HG03064 (cell line): ENCODE results near the gene SIM2.

Source experiments
- ATAC-seq: cut with Tn5 transposase; IDR thresholded peaks from one replicate; pipeline ENCODE4 v1.9.1; 2021; ENCODE audit warnings: low read depth; ENCODE audit not compliant: unreplicated experiment

SIM2 gene

DNA sequence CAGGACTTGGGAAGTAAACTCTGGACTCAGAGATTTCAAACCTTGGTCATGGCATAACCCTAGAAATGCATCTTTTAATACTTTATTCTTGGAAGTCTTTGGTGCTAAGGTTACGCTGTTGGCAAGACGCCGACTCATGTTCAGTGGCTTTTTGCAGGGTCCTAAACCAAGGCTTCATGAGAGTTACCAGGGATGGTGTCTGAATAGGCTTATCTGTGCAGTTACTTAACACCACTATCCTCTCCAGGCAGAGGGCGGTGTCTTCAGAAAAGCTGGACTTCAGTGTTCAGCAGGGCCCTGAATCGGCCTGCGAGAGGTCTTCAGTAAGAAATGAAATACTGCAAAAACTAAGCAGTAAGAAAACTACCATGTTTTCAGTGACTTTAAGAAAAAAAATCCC lies 58.3 kb downstream of the SIM2 start:
- no peak for ATAC-seq

DNA sequence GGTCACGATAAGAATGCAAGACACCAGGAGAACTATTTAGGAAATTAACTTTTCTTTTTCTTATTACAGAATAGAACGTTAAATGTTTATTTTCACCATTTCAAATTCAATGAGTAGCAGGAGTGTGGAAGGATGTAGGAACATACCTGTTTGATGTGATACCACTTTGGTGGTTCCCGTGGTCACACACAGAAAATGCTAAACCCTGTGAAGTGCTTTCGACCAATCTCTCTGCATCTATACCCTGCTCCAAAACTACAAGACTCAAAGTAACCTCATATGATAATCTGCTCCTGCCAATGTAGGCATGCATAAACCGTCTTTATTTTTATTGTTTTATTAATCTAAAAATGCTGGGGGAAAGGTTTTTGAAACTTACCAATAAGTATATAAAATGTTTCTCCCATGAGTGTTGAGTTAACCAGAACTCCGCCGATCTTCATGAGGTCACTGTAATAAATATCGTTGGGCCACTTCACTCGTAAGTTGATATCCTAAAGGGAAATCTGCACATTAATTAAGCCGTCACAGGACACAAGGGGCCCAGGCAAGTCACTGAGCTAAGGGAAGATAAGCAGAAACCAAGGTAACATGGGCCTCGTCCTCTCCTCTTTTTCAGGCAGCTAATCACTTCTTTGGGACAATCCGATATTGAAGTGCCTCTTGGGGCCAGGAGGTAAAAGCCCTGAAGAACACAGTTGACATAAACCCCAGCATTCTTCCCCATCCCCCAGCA lies 60.6 kb downstream of the SIM2 start:
- no peak for ATAC-seq

DNA sequence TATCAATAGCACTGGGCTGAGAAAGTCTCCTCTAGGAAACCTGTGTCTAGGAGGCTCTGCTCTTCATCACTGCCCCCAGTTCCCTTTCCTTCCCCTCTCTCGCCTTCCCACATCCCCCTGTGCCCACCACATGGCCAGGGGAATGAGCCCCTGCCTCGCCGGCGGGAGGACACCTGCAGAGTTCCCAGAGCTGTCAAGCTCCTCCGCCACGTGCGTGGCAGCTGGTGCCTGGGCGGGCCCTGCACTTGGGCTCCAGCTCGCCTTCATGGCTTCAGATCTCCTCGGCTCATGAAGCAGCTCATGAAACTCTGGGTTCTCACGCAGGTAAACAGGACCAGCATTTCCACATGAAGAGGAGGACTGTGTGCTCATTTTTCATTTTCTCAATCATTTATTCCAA lies 62.8 kb downstream of the SIM2 start:
- no peak for ATAC-seq

DNA sequence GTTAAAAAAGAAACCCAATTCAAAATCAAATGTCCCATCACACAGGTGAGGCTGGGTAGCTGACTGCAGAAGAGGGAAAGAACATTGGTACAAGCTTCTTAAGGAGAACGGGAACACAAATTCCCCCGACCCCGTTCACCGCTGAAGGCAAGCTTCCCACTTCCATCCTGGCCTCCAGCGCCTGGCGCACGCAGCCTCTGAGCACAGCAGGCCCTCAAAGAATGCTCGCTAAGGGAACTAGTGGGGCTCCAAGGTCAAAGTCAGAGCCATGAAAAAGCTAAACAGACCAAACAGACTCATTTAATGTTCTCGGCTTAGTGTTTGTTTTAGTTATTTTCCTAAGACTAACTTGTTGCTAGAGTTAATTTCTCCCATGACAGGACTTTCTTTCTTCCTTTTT lies 63.7 kb downstream of the SIM2 start:
- ATAC-seq, result no peak

DNA sequence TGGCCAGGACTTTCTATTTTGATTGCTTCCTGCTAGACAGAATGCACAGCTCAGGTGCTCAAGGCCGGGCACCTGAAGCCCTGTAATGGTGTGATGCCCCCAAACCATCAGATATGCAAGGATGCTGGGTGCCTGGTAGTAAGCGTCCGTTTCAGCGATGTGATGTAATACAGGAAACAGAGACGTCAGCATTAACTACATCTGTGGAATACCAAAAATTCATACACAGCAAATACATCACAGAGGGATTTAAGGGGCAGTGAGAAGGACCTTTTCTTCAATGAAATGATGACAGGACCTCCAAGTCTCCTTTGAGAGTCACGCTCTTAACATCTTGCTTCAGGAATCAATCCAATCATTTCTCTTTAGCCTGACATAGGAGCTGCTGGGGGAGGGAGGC lies 64.4 kb downstream of the SIM2 start:
- ATAC-seq, result no peak

DNA sequence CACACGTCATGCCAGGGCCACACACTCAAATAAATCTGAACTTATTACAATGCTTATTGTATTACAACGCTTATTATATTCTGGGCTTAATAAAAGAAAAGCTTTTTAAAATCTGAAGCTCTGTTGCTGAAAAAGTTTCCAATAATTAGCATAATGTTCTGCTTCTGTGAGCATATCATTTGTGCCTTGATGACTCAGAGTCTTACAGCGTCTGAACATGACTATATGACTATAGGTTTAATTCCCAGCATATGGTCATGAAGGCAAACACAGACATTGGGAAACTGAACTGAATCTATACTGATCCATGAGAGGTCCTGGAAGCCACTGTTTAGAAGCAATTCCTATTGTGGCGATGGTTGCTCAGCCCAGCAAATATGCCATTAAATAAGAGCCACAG lies 66.3 kb downstream of the SIM2 start:
- no peak for ATAC-seq

DNA sequence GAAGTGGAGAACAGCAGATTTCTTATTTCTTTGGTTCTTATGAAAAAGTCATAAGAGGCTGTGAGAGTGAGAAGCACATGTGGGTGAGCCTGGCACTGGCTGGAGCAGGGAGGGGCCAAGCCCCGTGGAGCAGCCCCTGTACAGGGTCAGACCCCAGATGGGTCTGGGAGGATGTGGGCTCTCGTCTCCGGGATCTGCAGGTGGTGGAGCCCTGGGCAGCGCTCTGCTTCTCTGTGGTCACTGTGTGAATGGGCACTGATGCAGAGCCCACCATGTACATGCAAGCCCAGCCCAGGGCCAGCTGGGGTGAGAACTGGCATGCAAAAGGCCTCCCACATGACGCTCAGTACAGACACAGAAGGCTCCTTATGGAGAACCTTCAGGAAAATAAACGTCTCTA lies 67.6 kb downstream of the SIM2 start:
- no peak for ATAC-seq

DNA sequence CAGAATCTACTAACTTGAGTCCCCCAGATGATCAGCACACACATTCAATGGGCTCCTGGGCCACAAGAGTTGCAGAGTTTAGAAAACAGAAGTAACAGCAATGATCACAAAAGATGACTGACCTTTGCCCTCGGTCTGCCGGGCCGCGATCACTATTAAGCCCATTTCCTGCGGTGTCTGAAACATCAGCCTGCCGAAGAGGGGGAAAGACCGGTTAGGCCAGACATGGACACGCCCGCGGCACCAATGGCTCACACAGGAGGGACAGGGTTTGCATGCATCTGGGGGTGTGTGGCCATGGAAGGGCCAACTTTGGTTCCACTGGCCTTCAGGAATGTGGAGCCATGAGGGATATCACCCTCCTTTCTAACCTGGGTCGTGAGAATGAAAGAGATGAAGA lies 68.2 kb downstream of the SIM2 start:
- ATAC-seq, result no peak

DNA sequence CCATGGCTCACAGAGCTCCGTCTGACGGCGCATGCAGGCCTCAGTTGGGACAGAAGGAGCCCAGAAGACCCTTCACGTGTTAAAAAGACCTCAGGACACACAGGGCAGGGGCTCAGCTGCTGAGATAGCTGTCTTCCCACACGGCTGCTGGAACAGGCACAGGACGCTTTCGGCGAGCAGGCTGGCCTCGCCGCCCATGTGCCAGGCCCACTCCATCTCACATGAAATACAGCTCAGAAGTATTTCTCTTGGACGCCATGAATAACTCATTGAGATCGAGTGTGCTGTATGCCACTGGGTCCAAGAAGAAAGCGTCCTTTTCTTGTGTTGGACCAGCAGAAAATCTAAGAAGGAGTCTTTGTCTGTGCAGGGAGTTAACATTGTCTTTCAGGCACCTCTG lies 69.6 kb downstream of the SIM2 start:
- no peak for ATAC-seq

DNA sequence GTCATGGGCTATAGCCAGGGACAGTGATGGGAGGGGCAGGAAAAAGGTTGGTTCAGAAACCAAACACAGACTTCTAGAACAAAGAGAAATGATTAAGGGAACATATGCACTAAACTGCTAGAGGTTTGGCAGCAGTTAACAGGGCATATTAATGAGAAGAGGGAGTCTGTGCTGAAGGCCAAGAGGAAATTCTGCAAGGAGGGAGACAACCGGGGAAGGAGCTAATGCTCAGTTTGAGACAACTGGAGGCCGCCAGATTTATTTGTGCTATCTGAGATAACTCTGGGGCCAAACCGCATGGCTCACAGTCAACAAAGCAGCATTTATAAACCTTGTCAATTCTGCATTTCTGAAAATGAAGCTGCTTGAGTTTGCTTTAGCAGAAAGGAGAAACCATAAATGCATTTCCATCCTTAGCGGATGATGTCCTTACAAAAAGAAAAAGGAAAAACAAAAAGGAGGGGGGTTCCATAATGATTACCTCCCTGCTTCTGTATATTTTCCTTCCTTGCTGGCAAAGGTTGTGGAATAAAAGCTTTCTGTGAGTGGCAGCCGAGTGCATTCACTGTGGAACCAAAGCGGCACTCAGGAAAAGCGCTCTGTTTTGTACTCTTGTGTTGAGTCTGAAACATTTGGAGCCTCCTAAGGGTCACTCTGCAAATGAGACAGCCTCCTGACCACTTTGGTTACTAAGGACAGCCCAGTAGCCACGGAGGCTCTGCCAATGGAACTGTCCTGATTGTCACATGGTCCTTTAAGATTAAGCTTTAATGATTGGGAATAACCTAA lies 70.3 kb downstream of the SIM2 start:
- no peak for ATAC-seq

DNA sequence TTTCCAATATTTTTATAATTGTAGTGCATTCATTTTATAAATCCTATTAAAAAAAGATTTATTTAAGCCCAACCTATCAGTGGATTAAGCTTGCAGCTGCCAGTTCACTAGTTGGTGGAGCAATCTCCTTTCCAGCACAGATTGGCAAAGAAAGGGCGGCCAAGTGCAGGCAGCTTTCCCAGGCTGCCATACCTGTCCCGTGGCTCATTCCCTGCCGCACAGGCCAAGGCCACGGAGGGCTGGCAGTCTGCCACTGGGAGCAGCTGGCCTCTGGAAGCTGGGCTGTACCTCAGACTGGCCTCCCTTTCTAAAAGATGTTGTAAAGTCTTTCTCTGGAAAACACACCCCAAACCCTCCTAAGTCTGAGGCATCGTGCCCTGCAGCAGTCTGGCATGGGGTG lies 74.2 kb downstream of the SIM2 start:
- no peak for ATAC-seq

DNA sequence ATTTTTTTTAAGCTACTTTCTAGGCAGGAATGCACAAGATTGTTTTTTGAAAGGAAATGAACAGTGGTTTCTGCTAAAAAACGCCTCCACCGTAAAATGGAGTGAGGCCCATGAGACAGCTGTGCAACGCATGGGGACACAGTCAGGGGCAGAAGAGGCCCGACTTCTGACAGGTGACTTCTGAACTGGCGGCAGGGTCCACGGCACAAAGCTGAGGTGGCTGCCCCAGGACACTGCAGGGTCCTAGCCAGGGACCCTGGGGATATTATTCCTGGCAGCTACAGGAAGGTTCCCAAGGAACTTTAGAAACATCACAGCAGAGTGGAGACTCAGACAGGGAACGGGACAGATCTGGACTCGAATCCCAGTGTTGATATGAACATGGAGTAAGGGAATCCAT lies 75.1 kb downstream of the SIM2 start:
- ATAC-seq, result no peak

DNA sequence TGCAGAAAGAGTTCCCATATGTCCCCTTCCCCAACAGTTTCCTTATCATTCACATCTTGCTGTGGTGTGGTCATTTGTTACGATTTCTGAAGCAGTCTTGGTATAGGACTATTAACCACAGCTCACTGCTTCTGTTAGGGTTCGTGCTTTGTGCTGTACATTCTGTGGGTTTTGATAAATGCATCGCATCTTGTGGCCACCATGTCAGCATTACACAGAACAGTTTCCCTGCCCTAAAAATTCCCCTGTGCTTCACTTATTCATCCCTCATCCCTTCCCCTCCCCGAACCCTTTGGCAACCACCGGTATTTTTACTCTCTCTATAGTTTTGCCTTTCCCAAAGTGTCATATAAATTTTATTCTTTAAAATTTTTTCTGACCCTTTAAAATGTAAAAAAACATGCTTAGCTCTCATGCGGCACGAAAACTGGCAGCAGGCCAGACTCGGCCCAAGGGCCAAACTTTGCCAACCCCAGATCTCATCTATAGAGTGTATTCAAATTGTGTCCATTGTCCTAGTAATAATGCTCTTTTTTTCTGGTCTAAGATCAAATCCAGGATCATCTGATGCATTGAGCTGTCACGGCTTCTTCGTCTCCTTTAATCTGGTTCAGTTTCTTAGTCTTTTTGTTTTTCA lies 78.2 kb downstream of the SIM2 start:
- no peak for ATAC-seq

DNA sequence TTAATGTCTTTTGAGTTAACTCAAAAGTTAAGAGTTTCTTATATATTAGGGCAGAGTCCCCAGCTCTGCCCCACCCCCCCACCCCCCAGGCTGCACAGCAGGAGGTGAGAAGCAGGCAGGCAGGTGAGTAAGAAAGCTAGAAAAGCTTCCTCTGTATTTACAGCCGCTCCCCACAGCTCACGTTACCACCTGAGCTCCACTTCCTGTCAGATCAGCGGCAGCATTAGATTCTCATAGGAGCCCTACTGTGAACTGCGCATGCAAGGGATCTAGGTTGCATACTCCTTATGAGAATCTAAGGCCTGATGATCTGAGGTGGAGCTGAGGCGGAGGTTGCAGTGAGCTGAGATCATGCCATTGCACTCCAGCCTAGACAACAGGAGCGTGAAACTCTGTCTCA lies 81.9 kb downstream of the SIM2 start:
- no peak for ATAC-seq

DNA sequence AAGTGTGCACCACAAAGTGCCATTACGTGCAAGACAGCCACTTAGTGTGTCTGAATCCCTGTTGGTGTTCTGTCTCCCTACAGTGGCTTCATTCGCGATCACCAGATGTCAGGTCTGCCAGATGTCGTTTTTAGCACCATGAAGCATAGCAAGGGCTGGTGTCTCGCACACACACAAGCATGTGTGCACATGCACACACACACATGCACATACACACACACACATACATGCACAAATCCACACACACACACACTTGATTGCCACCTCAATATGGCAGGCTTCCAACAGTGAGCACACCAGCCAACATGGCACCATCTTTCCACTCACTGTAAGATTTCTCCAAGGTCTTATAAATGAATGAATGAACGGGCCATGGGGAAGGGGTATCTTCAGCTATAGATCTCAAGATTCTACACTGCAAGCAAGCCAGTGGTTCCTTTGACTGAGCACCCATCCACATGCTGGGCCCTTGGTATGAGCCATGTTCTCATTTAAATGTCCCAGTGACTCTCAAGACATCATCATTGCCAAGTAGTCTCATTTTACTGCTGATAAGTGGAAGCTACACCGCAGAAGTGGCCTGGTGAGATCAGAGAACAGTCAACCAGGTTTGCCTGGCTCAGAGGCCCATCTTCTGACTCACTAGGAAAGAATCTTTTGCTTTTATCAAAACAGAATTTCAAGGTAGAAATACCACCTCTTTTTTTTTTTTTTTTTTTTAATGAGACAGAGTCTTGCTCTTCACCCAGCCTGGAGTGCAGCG lies 84.9 kb downstream of the SIM2 start:
- ATAC-seq, result no peak

DNA sequence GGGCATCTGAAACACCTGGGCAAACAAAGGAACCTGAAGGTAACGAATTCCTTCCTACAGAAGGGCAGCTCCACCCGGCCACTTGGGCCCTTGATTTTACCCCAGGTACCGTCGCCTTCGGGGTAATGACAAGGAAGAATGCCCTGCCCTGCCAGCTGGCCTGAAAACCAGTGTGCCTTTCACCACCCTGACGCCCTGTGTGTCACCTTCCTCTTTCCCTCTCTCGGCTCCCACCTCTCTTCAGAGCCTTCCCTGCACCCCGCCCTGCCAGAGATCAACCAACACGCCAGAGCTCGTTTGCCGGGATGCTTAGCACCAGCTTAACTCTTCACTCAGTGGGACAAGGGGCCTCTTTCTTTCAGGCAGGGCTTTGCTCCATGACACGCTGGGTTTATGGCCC lies 86.0 kb downstream of the SIM2 start:
- no peak for ATAC-seq

DNA sequence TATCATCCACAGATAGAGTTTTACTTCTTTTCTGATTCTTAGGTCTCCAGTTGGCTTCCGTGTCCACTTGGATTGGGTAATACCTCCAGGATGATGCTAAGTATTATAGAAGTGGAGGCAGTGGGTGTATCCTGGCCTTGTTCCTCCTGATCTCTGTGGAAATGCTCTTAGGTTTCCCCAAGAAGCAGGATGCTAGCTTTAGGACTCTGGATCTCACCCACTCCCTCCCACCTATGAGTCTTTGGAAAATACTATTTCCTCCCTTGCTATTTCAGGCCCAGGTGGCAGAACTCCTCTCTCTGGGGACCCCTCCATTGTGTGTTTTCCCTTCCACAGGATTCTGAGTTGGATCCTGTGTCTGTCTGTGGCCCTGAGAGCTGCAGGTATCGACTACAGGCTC lies 86.7 kb downstream of the SIM2 start:
- ATAC-seq, result no peak

DNA sequence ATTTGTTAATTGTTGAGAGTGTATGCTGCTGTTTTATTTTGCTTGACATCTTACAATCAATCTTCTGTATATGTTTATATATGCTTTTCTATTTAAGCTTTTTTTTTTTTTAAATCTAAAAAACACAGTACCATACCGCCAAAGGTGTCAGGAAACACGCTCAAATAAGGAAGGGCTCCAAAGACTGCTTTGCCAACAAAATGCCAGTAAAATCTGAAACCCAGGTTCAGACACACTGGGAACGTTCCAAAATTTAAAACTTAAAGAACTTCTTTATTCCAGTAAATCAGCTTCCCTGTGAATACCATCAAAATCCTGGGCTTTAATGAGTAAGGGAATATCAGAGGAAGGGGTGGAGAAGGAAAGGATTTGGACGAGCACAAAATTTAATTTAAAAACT lies 87.3 kb downstream of the SIM2 start:
- ATAC-seq, result no peak

DNA sequence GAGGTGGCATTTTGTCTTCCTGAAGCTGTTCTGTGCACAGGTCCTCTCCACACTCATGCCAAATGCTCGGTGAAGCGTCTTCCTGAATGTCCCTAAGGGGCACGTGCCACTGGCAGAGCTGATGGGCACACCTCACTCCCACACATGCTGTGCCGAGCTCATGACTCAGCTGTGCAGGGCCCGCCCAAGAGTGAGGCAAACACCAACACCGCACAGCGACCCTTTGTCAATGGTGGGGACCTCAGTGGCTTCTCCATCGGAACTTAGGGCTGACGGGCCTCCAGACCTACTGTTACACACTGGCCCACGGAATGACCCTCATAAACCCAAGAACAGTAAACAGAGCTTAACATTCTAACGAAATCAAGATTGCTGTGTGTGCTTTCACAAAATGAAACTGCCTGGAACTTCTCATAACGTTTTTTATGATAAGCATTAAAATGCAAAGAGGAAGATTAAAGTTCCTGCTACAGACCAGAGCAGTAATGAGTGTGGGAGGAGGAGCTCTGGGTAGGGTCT lies 89.3 kb downstream of the SIM2 start:
- ATAC-seq, result no peak

DNA sequence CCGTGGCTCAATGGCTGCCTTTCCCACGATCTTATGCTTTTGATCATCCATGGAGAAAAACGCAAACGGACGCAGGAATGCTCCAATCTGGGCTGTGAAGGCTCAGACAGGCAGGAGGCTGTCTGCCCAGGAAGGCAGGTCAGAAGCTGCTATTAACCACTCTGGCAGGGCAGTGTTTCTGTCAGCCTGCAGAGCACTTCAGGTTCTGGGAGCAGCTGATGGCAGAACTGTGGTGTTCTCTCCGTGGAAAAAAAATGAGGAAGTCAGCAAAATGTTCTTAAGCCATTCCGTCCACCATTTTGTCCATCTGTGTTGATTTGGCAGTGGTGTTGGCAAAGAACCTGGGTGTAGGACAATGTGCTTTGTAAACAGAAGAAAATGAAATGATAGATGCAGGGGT lies 91.7 kb downstream of the SIM2 start:
- no peak for ATAC-seq

DNA sequence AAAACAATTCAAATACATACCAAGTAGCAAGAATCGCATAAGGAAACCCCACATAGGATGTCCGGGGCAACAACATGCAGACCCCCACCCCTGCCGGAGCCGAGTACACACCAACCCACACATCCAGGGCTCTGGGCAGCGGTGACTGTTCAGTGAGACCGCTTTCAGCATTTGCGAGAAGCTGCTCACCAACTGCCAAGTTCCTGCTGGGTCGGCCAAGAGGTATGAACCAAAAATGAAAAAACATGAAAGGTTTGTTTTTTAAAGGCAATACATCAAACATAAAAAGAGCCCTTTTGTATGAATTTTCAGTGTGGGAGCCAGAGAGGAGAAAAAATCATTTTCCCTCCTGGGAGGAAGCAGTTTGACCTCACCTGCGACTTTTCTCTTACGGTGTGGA lies 92.3 kb downstream of the SIM2 start:
- ATAC-seq, result no peak
